ENCODE measurements around the gene COX7B2.

COX7B2 gene

DNA sequence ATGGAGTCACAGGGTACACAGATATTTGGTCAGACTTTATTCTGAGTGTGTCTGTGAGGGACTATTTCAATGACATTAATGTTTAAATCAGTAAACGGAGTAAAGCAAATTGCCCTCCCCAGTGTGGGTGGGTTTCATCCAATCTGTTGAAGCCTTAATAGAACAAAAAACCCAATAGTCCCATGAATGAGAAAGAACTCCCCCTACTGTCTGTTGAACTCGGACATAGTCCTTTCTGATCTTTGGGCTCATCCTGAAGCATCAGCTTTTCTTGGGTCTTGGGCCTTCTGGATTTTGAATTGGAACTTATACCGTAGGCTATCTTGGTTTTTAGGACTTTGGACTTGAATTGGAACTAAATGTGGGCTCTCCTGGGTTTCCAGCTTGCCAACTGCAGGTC, 193.6 kb downstream of the COX7B2 start:
- DNase-seq (ENCODE audit: low spot score) = no peak

DNA sequence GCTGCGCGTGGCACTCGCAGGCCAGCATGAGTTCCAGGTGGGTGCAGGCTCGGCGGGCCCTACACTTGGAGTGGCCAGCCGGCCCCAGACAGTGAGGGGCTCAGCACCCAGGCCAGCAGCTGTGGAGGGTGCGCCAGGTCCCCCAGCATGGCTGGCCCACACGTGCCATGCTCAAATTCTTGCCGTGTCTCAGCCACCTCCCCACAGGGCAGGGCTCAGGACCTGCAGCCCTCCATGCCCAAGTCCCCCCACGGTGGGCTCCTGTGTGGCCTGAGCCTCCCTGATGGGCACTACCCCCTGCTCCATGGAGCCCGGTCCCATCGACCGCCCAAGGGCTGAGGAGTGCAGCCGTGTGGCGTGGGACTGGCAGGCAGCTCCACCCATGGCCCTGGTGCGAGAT, 210.2 kb downstream of the COX7B2 start:
- no peak for DNase-seq (ENCODE audit: low spot score)

Data from HuH-7.5 (cell line).